Left lung (tissue), 10 donors: ENCODE data around the gene IL17B. TPM values are rescaled to one million over a fixed set of nuclear protein-coding genes. Genes with fewer than 3 reads are reported as not detected.

Experiments
- ATAC-seq: fragments of 200-7000 bp; cut with Tn5 transposase; one replicate; pipeline ENCODE4 v1.9.1; 2020; ENCODE audit warnings: moderate library complexity
- DNase-seq, 4 donors: peaks; one replicate each; pipeline ENCODE4 v3.0.0-alpha.2; 2013 to 2020
- H3K27ac ChIP-seq, 2 donors: fragments of 200-600 bp; sonication (generic) in 1 of 2; one replicate each; pipeline versions ENCODE4 v1.5.0 to v1.8.0; 2020 to 2021
- H3K27me3 ChIP-seq, 2 donors: fragments of 200-600 bp; sonication (generic) in 1 of 2; one replicate each; pipeline versions ENCODE4 v1.5.0 to v1.8.0; 2020 to 2021
- H3K36me3 ChIP-seq, 2 donors: fragments of 200-600 bp; sonication (generic) in 1 of 2; one replicate each; pipeline versions ENCODE4 v1.5.0 to v1.8.0; 2020 to 2021
- H3K4me1 ChIP-seq, 2 donors: fragments of 200-600 bp; one replicate each; pipeline ENCODE4 v1.8.0; 2021
- H3K4me3 ChIP-seq, 2 donors: fragments of 200-600 bp; sonication (generic) in 1 of 2; one replicate each; pipeline versions ENCODE4 v1.5.0 to v1.8.0; 2020 to 2021; ENCODE audit warnings: mild to moderate bottlenecking in 1 of 2
- H3K9me3 ChIP-seq, 2 donors: fragments of 200-600 bp; sonication (generic) in 1 of 2; one replicate each; pipeline versions ENCODE4 v1.5.0 to v1.8.0; 2020 to 2021
- CTCF ChIP-seq, 2 donors: fragments of 200-600 bp; sonication (generic) in 1 of 2; IDR thresholded peaks; one replicate each; pipeline versions ENCODE4 v1.5.0 to v1.8.0; 2021; ENCODE audit warnings: antibody characterized with exemption in 2 of 2
- intact Hi-C, 2 donors: fragments of 100-400 bp; cut with DNase I; formaldehyde crosslinking; loops; one replicate each; pipeline versions ENCODE4 v1.11.2 to v1.14.2; 2022
- polyA plus RNA-seq, 6 donors: library from polyadenylated mRNA; unstranded; fragments of 120-200 nt; gene quantifications; one replicate each; pipeline ENCODE4 v1.2.1, GENCODE V29; 2013; ENCODE audit not compliant: insufficient read length in 6 of 6
- total RNA-seq, 2 donors: library from RNA; stranded (reverse); fragmentation: NEBNext Ultra II Directional; extraction: Animal tissue kit (Norgen Biotek cat#: 25700); gene quantifications; one replicate each; pipeline ENCODE4 v1.2.1, GENCODE V29; 2021
- donor health status: DM: no; HTN: yes; CAD: no.
- donor health status: DM: no; HTN: no; CAD: no.

The IL17B gene
- total and polyA plus RNA-seq, 8 donors = 0.42 to 1.9 (median 1.4) TPM; not detected in 1

DNA sequence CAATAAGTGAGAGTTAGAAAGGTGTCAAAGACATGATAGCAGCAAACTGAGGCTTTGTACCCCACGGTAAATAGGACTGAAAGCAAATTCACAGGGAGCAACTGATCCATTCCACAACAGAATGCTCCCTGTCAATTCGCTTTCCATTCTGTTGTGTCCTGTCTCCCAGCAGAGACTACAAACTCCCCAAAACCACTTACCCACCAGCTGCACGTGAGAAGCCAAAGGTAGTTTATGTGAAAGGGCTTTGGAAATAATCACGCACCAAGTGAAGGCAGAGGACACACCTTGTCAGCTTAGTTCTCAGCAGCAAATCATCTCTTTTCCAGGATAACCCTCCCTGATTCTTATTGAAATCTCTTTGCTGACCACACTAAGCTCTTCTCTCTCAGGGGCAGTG is 46.6 kb upstream of the IL17B start:
- Histone ChIP-seq H3K4me3 (no peak overlapping the region), H3K9me3 (no peaks in the 10 kb centered on the region), H3K36me3 (no peaks in the 10 kb centered on the region), H3K4me1 (peaks cover 21 to 59% of the 10 kb centered on the region in 2 donors), H3K27ac (peak overlapping the region; percentile 21 to 81), H3K27me3 (no peaks in the 10 kb centered on the region)
- TF ChIP-seq CTCF (IDR thresholded peaks at IDR 0.05) = no peak
- DNase-seq = no peak
- ATAC-seq = no peak
- intact Hi-C loops = no loop called here

DNA sequence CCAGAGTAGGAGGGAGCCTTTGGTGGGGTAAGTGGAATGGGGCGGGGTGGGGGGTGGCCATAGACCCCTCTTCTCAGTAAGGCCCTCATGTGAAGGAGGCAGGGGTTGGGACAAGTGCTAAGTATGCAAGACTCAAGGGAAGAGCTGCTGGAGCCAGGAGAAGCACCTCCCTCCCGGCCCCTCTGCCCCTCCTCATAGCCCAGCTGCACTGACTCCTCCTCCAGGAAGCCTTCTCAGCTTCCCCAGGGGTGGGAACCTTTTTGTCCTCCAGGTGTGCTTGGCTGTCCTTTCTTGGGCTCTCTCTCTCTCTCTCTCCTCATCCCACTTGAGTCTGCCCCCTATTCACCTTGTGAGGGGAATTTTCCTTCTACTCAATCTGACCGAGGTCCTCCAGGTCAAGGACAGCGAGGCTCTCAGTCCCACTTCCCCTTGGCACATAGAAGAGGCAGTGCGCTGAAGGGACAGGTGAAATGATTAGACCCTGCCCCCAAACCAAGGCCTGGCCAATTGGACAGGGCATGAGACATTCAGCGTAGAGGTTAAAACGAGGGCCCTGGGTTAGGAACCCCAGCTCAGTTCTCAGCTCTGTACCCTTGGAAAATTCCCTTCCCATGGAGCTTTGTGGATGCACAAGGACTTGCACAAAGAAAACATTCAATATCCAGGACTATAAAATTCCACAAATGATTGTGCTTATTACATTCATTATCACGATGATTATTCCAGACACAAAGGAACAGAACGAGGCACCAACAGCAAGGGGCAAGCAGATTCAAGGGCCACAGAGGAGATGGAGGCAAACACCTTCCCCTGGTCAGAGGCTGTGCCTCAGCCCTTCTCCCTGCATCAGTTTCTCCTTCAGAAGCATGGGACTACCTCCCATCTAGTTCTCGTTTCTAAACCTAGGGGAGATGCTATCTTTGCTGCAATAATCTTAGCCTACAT is 45.6 kb upstream of the IL17B start:
- Histone ChIP-seq H3K4me3 (no peak overlapping the region), H3K27ac (peak overlapping the region; percentile 70 to 81), H3K27me3 (no peaks in the 10 kb centered on the region), H3K9me3 (no peaks in the 10 kb centered on the region), H3K36me3 (no peaks in the 10 kb centered on the region), H3K4me1 (peaks cover 22 to 53% of the 10 kb centered on the region in 2 donors)
- TF ChIP-seq CTCF (IDR thresholded peaks at IDR 0.05) = no peak
- no peak for ATAC-seq
- intact Hi-C loops = no loop called here
- DNase-seq = no peak

- Histone ChIP-seq H3K4me3 (no peak overlapping the region), H3K27ac (peak overlapping the region; percentile 70 to 81), H3K9me3 (no peaks in the 10 kb centered on the region), H3K36me3 (no peaks in the 10 kb centered on the region), H3K4me1 (peaks cover 22 to 53% of the 10 kb centered on the region in 2 donors), H3K27me3 (no peaks in the 10 kb centered on the region)
- ATAC-seq (peak; percentile 26), DNase-seq (no peak)
- no peak for TF ChIP-seq CTCF (IDR thresholded peaks at IDR 0.05)
- intact Hi-C loops = no loop called here
Measured at GRCh38 chr5:149423794-149424268, 44.7 kb upstream of the IL17B start.

- H3K4me3 ChIP-seq = no peak overlapping the region
- no peak for TF ChIP-seq CTCF (IDR thresholded peaks at IDR 0.05)
- no peaks in the 10 kb centered on the region for H3K9me3 ChIP-seq
- intact Hi-C loops = no loop called here
- H3K27me3 ChIP-seq = no peaks in the 10 kb centered on the region
- peak overlapping the region; percentile 70 to 81 for H3K27ac ChIP-seq
- no peaks in the 10 kb centered on the region for H3K36me3 ChIP-seq
- ATAC-seq (no peak), DNase-seq (no peak)
- H3K4me1 ChIP-seq = peaks cover 25 to 52% of the 10 kb centered on the region in 2 donors
Measured at GRCh38 chr5:149423049-149423793, 44.1 kb upstream of the IL17B start.
